GM18951 (cell line): ENCODE measurements around the gene TRPM5.
A peak's percentile ranks its signal among the peaks of the same experiment; 100 is the strongest.

Experiments
- POLR2A ChIP-seq: IDR thresholded peaks from 4 replicates; pipeline ENCODE4 v1.6.1; 2011; ENCODE audit warnings: mild to moderate bottlenecking; ENCODE audit not compliant: insufficient read length, insufficient read depth; ENCODE audit errors: extremely low read depth
- in situ Hi-C: fragments of 300-500 bp; cut with MboI; formaldehyde crosslinking; loops from one replicate; pipeline ENCODE4 v1.12.0; 2022; ENCODE audit warnings: low sequenced_read_pairs, mixed read lengths, inconsistent platforms; ENCODE audit not compliant: unreplicated experiment

Gene TRPM5

GRCh38 chr11:2401436-2401984, 42.8 kb downstream of the TRPM5 start:
- in situ Hi-C loops: no loop called here
- no peak for TF ChIP-seq POLR2A

GRCh38 chr11:2400762-2401435, 43.4 kb downstream of the TRPM5 start:
- in situ Hi-C loops: no loop called here
- peak; percentile 25 for TF ChIP-seq POLR2A

DNA sequence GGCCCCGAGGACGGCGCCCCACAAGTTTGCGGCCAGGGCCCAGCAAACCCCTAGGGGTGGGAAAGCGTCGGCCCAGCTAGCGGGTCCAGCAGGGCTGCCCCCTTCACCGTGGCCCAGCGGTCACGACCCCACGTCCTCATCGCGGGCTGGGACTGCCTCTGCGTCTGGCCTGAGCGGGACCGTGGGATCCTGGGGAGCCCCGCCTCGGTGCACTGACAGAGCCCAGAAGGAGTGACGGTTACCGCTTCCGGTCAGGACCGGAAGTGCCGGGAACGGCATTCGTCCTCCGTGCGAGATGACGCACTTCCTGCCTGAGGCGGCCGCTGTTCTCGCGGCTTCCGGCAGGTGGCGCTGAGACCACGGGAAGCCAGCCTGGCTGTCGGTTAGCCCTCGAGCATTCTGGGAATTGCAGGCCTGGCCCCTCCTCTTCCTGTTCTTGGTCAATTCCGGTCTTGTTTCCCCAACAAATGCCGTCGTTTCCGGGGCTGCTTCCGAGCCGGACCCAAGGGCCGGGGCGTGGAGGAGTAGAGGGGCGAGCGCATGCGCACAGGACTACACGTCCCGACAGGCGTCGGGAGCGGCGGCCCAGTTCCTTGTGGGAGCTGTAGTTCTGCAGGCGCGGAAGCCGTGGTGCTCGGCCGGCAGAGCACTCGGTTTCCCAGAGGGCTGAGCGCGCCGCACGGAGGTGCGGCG, 44.1 kb downstream of the TRPM5 start, which contains the start of gene TSSC4:
Gene TSSC4 (plus strand): TSS at position 682 of the 693 bp plus-strand sequence. CDS start 1,884 bp downstream, outside the sequence.
- TF ChIP-seq POLR2A: peak; percentile 90
- in situ Hi-C loops: no loop called here

- in situ Hi-C loops: no loop called here
- TF ChIP-seq POLR2A: no peak
These were observed 44.7 kb downstream of the TRPM5 start for GRCh38 chr11:2399488-2400068.

GRCh38 chr11:2398664-2399355, 45.5 kb downstream of the TRPM5 start:
- in situ Hi-C loops: no loop called here
- peak; percentile 23 for TF ChIP-seq POLR2A

GRCh38 chr11:2397005-2397404, 47.3 kb downstream of the TRPM5 start:
- in situ Hi-C loops: no loop called here
- TF ChIP-seq POLR2A: no peak

DNA sequence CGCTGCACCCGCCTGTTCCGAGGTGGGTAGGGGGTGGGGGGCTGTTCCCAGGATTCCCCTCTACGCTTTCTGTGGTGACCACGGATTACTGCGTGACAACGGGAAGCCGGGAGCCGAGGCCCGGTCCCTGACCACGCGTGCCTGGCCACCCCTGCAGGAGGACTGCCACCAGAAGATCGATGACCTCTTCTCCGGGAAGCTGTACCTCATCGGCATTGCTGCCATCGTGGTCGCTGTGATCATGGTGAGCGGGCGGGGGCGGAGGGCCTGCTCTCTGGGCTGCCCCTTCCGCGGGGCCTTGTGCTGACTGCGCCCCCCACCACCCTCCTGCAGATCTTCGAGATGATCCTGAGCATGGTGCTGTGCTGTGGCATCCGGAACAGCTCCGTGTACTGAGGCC, 47.8 kb downstream of the TRPM5 start:
- in situ Hi-C loops: no loop called here
- no peak for TF ChIP-seq POLR2A

GRCh38 chr11:2395856-2396255, 48.5 kb downstream of the TRPM5 start:
- TF ChIP-seq POLR2A: no peak
- in situ Hi-C loops: no loop called here

GRCh38 chr11:2395211-2395730, 49.0 kb downstream of the TRPM5 start:
- in situ Hi-C loops: no loop called here
- no peak for TF ChIP-seq POLR2A

GRCh38 chr11:2394818-2395105, 49.6 kb downstream of the TRPM5 start:
- no peak for TF ChIP-seq POLR2A
- in situ Hi-C loops: no loop called here
